ENCODE data around the gene NKD2.

Gene NKD2

GRCh38 chr5:1066676-1067075 lies 58.1 kb downstream of the NKD2 start:
- H3K36me3 ChIP-seq (ENCODE audit: control insufficient read depth, insufficient read depth, low read length), result no peaks in the 10 kb centered on the region
- no peak overlapping the region for H3K4me3 ChIP-seq (ENCODE audit: low read depth, low read length)
- no peaks in the 10 kb centered on the region for H3K27me3 ChIP-seq (ENCODE audit: control insufficient read depth, insufficient read depth, low read length)
- no peaks in the 10 kb centered on the region for H3K9me3 ChIP-seq (ENCODE audit: control insufficient read depth, low read length)
- H3K4me1 ChIP-seq, result no peaks in the 10 kb centered on the region
- H3K4me2 ChIP-seq (ENCODE audit: low read length), result no peak overlapping the region
- H3K79me2 ChIP-seq, result no peaks in the 10 kb centered on the region
- H2AFZ ChIP-seq, result no peak overlapping the region
- no peak overlapping the region for H3K27ac ChIP-seq
- H3K9ac ChIP-seq, result no peak overlapping the region
- no peak for TF ChIP-seq CTCF (IDR thresholded peaks at IDR 0.05)

GRCh38 chr5:1067141-1068121 lies 58.8 kb downstream of the NKD2 start:
- no peak overlapping the region for H3K27ac ChIP-seq
- H3K4me1 ChIP-seq, result no peaks in the 10 kb centered on the region
- H3K27me3 ChIP-seq (ENCODE audit: control insufficient read depth, insufficient read depth, low read length), result no peaks in the 10 kb centered on the region
- no peaks in the 10 kb centered on the region for H3K9me3 ChIP-seq (ENCODE audit: control insufficient read depth, low read length)
- no peak overlapping the region for H3K4me3 ChIP-seq (ENCODE audit: low read depth, low read length)
- TF ChIP-seq CTCF (IDR thresholded peaks at IDR 0.05), result no peak
- no peak overlapping the region for H3K9ac ChIP-seq
- H3K4me2 ChIP-seq (ENCODE audit: low read length), result no peak overlapping the region
- H3K79me2 ChIP-seq, result no peaks in the 10 kb centered on the region
- H3K36me3 ChIP-seq (ENCODE audit: control insufficient read depth, insufficient read depth, low read length), result no peaks in the 10 kb centered on the region
- H2AFZ ChIP-seq, result no peak overlapping the region

- H3K4me2 ChIP-seq (ENCODE audit: low read length), result no peak overlapping the region
- H3K27ac ChIP-seq, result no peak overlapping the region
- no peaks in the 10 kb centered on the region for H3K9me3 ChIP-seq (ENCODE audit: control insufficient read depth, low read length)
- no peak for TF ChIP-seq CTCF (IDR thresholded peaks at IDR 0.05)
- H3K36me3 ChIP-seq (ENCODE audit: control insufficient read depth, insufficient read depth, low read length), result no peaks in the 10 kb centered on the region
- no peak overlapping the region for H3K9ac ChIP-seq
- H2AFZ ChIP-seq, result no peak overlapping the region
- no peak overlapping the region for H3K4me3 ChIP-seq (ENCODE audit: low read depth, low read length)
- H3K79me2 ChIP-seq, result no peaks in the 10 kb centered on the region
- H3K27me3 ChIP-seq (ENCODE audit: control insufficient read depth, insufficient read depth, low read length), result no peaks in the 10 kb centered on the region
- H3K4me1 ChIP-seq, result no peaks in the 10 kb centered on the region
Measured at GRCh38 chr5:1068204-1068894, 59.7 kb downstream of the NKD2 start.

- H3K4me1 ChIP-seq, result no peaks in the 10 kb centered on the region
- H3K4me3 ChIP-seq (ENCODE audit: low read depth, low read length), result no peak overlapping the region
- no peak overlapping the region for H2AFZ ChIP-seq
- H3K36me3 ChIP-seq (ENCODE audit: control insufficient read depth, insufficient read depth, low read length), result no peaks in the 10 kb centered on the region
- no peak overlapping the region for H3K27ac ChIP-seq
- H3K9ac ChIP-seq, result no peak overlapping the region
- TF ChIP-seq CTCF (IDR thresholded peaks at IDR 0.05), result no peak
- no peaks in the 10 kb centered on the region for H3K79me2 ChIP-seq
- H3K9me3 ChIP-seq (ENCODE audit: control insufficient read depth, low read length), result no peaks in the 10 kb centered on the region
- no peak overlapping the region for H3K4me2 ChIP-seq (ENCODE audit: low read length)
- H3K27me3 ChIP-seq (ENCODE audit: control insufficient read depth, insufficient read depth, low read length), result no peaks in the 10 kb centered on the region
Measured at GRCh38 chr5:1068895-1069719, 60.5 kb downstream of the NKD2 start.

All from parathyroid adenoma (tissue), 2 donors.